Measurements from ENCODE around the gene SNPH.
"Not testable (repeated sequence)": the region's sequence is repeated elsewhere in the genome, so short reads cannot be mapped to it uniquely, and the experiment has no call there.

The SNPH gene

DNA sequence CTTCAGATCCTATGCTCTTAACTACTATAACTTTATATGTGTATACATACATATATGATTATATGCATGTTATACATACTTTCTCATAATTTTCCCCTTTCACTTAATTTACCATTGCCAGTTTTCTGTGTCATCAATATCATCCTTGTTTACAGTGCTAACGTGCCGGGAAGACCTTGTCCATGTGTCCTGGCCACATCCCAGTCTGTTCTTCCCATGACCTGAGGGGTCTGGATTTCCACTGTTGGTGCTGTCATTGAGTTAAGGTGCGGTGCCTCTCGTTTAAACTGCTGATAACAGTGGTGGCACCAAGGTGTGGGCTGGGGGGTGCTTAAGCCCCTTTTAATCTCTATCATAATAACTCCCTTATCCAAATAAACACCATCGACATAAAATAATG lies 71.3 kb downstream of the SNPH start:
- TF ChIP-seq, protein P1, sequence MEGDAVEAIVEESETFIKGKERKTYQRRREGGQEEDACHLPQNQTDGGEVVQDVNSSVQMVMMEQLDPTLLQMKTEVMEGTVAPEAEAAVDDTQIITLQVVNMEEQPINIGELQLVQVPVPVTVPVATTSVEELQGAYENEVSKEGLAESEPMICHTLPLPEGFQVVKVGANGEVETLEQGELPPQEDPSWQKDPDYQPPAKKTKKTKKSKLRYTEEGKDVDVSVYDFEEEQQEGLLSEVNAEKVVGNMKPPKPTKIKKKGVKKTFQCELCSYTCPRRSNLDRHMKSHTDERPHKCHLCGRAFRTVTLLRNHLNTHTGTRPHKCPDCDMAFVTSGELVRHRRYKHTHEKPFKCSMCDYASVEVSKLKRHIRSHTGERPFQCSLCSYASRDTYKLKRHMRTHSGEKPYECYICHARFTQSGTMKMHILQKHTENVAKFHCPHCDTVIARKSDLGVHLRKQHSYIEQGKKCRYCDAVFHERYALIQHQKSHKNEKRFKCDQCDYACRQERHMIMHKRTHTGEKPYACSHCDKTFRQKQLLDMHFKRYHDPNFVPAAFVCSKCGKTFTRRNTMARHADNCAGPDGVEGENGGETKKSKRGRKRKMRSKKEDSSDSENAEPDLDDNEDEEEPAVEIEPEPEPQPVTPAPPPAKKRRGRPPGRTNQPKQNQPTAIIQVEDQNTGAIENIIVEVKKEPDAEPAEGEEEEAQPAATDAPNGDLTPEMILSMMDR (IDR thresholded peaks at IDR 0.05), result no peak
- no peak overlapping the region for H3K4me3 ChIP-seq
- no peak for DNase-seq (ENCODE audit: low spot score)
- peak overlapping the region in 1 of 2 donors; percentile 60 for H3K27ac ChIP-seq

DNA sequence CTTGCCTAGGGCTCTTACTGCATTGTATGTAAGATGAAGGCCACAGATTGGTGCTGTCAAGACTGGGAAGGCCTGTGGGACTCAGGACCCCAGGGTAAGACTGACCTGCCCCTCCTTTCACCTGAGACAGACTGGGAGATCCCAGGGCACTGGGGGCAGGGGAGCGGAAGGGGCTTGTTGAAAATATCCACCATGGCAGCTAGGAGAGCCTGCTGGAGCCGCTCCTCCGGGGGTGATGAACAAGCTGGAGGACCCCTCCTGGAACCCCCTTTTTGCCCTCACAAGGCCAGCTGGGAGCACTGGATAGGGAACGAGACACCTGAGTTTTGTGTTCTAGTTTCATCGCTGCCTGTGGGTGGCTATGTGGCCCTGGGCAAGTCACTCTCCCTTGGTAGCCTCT lies 72.0 kb downstream of the SNPH start:
- Histone ChIP-seq H3K27ac (peak overlapping the region in 1 of 2 donors; percentile 60), H3K4me3 (no peak overlapping the region)
- TF ChIP-seq, protein P1 (IDR thresholded peaks at IDR 0.05), result no peak
- no peak for DNase-seq (ENCODE audit: low spot score)

DNA sequence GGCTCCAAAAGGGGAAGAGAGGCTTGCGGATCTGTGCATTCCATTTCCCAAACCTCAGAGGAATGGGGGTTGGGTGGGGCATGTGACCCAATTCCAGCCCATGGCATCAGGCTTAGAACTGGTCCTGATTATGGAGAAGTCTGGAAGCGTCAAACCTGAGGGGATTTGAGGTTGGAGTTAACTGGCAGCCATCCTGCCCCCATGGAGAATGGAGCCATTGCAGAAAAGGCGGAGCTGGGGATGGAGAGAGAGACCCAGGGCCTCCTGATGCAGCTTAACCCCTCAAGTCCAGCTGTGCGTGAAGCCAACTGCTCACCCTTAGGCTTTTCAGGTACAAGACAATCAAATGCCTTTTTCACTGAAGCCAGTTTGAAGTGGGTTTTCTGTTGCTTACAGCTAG lies 72.7 kb downstream of the SNPH start:
- no peak for DNase-seq (ENCODE audit: low spot score)
- Histone ChIP-seq H3K4me3 (no peak overlapping the region), H3K27ac (no peak overlapping the region)
- TF ChIP-seq, protein P1 (IDR thresholded peaks at IDR 0.05), result no peak

DNA sequence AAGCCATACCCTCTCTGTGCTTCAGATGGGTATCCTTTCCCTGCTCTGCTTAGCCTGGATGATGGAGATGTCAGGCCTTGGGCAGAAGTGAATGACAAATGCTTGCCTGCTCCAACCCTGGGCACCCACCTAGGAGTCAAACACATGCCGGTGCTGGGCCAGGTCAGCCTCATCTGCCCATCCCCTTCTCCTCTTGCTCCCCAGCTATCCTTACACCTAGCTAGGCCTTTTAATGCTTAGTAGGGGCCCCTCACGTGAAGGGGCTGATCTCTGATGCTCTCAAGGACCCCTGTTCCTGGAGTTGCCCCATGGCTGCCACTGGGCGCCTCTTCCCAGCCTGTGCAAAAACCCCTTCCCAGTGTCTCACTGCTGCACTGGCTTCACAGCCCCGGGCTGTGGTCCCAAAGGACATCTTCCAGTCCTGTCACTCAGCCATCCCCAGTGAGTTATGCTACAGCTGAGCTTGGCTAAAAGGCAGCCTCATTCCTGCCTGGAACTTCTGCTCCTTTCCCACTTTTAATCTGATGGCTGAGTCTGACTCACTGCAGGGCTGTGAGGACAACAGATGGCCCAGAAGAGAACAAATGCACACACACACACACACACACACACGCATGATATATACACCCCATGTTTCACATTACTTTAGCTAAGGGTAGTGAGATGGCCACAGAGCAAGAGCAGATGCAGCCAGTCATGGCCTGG lies 75.6 kb downstream of the SNPH start:
- no peak for DNase-seq (ENCODE audit: low spot score)
- Histone ChIP-seq H3K27ac (no peak overlapping the region), H3K4me3 (no peak overlapping the region)
- TF ChIP-seq, protein P1 (IDR thresholded peaks at IDR 0.05), result no peak

DNA sequence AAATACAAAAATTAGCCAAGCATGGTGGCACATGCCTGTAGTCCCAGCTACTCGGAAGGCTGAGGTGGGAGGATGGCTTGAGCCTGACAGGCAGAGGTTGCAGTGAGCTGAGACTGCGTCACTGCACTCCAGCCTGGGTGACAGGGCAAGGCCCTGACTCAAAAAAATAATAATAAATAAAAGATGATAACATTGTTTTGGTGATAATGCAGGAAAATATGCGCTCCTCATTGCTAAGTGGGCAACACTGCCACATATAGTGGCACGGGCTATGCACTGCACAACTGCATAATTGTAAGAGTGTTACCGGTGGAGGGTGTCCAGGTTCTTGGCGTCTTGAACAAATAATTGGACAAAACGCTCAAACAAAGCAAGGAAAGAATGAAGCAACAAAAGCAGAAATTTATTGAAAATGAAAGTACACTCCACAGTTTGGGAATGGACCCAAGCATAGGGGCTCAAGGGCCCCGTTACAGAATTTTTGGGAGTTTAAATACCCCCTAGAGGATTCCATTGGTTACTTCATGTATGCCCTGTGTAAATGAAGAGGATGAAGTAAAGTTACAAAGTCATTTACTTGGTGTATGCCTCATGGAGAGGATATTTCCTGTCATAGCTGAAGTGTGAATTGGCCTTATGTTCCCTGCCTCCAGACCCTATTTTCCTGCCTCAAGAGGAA lies 77.5 kb downstream of the SNPH start:
- not testable (repeated sequence) for H3K27ac ChIP-seq; DNase-seq (ENCODE audit: low spot score); H3K4me3 ChIP-seq

DNA sequence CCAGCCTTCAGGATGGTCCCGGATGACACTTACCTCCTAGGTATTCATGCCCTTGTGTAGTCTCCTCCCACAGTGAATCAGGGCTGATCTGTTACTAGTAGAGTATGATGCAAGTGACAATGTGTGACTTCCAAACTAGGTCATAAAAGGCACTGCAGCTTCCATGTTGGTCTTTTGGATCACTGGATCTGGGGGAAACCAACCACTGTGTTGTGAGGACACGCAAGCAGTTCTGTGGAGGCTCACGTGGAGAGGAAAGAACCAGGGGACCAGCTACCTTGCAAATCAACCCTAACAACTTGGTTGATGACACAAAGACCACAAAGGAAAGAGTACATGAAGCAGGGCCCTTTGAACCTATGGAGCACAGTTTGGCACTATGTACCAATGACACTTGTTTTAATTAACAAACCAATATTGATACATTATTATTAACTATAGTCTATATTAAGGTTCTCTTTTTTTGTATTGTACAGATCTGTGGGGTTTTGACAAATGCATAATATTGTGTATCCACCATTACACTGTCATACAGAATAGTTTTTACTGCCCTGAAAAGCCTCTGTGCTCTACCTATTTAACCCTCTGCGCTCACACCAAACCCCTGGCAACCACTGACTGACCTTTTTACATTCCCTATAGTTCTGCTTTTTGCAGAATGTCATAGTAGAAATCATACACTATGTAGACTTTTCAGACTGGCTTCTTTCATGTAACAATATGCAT lies 79.1 kb downstream of the SNPH start:
- no peak overlapping the region for H3K4me3 ChIP-seq
- TF ChIP-seq, protein P1 (IDR thresholded peaks at IDR 0.05), result no peak
- H3K27ac ChIP-seq, result no peak overlapping the region
- DNase-seq (ENCODE audit: low spot score), result no peak

DNA sequence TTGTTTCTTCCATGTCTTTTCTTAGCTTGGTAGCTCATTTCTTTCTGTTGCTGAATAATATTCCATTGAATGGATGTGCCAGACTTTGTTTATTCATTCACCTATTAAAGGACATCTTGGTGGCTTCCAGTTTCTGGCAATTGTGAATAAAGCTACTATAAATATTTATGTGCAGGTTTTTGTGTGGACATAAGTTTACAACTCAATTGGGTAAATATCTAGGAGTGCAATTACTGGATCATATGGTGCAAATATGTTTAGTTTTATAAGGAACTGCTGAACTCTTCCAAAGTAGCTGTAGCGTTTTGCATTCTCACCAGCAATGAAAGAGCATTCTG lies 79.6 kb downstream of the SNPH start:
- DNase-seq (ENCODE audit: low spot score), result no peak
- H3K27ac ChIP-seq, result no peak overlapping the region

More for the DNA sequence above, 79.6 kb downstream of the SNPH start:
- H3K4me3 ChIP-seq, result no peak overlapping the region
- TF ChIP-seq, protein P1 (IDR thresholded peaks at IDR 0.05), result no peak
